ENCODE data around the gene GPC1. TPM values are rescaled to one million over a fixed set of nuclear protein-coding genes. Genes with fewer than 3 reads are reported as not detected.

Gene GPC1
- polyA plus RNA-seq, 1 experiment, result 46.8 TPM

GRCh38 chr2:240413813-240414429 is 21.5 kb upstream of the GPC1 start:
- Histone ChIP-seq H3K4me3 (ENCODE audit: low read depth, low read length) (no peak overlapping the region), H3K27me3 (ENCODE audit: control insufficient read depth, insufficient read depth, low read length) (peaks cover 4% of the 10 kb centered on the region), H3K9me3 (ENCODE audit: control insufficient read depth, insufficient read depth, low read length) (peaks cover 11% of the 10 kb centered on the region), H3K27ac (ENCODE audit: low read depth, low read length) (no peak overlapping the region)
- ChIA-PET POLR2A (no interaction called here), CTCF (no interaction called here)
- no peak for TF ChIP-seq CTCF (IDR thresholded peaks at IDR 0.05; ENCODE audit: low read depth, low read length)
- no peak for DNase-seq (ENCODE audit: low read depth, low spot score)

GRCh38 chr2:240416821-240417220 is 18.6 kb upstream of the GPC1 start:
- no peak for TF ChIP-seq CTCF (IDR thresholded peaks at IDR 0.05; ENCODE audit: low read depth, low read length)
- peaks cover 35% of the 10 kb centered on the region for H3K9me3 ChIP-seq (ENCODE audit: control insufficient read depth, insufficient read depth, low read length)
- H3K27ac ChIP-seq (ENCODE audit: low read depth, low read length), result no peak overlapping the region
- no peaks in the 10 kb centered on the region for H3K27me3 ChIP-seq (ENCODE audit: control insufficient read depth, insufficient read depth, low read length)
- ChIA-PET CTCF (interaction anchor here (0.6 to 1.2 kb wide), 3 partner anchors 20 to 185 kb away, joined by 3 read pairs; no protein-coding TSS in a partner anchor), POLR2A (no interaction called here)
- no peak overlapping the region for H3K4me3 ChIP-seq (ENCODE audit: low read depth, low read length)
- DNase-seq (ENCODE audit: low read depth, low spot score), result no peak

GRCh38 chr2:240418311-240418710 is 17.2 kb upstream of the GPC1 start:
- ChIA-PET POLR2A (no interaction called here), CTCF (no interaction called here)
- Histone ChIP-seq H3K9me3 (ENCODE audit: control insufficient read depth, insufficient read depth, low read length) (peaks cover 35% of the 10 kb centered on the region), H3K27ac (ENCODE audit: low read depth, low read length) (no peak overlapping the region), H3K27me3 (ENCODE audit: control insufficient read depth, insufficient read depth, low read length) (no peaks in the 10 kb centered on the region), H3K4me3 (ENCODE audit: low read depth, low read length) (no peak overlapping the region)
- no peak for DNase-seq (ENCODE audit: low read depth, low spot score)
- TF ChIP-seq CTCF (IDR thresholded peaks at IDR 0.05; ENCODE audit: low read depth, low read length), result no peak

- H3K27me3 ChIP-seq (ENCODE audit: control insufficient read depth, insufficient read depth, low read length), result no peaks in the 10 kb centered on the region
- no peak overlapping the region for H3K4me3 ChIP-seq (ENCODE audit: low read depth, low read length)
- DNase-seq (ENCODE audit: low read depth, low spot score), result no peak
- ChIA-PET POLR2A (no interaction called here), CTCF (no interaction called here)
- H3K9me3 ChIP-seq (ENCODE audit: control insufficient read depth, insufficient read depth, low read length), result peaks cover 39% of the 10 kb centered on the region
- no peak overlapping the region for H3K27ac ChIP-seq (ENCODE audit: low read depth, low read length)
- TF ChIP-seq CTCF (IDR thresholded peaks at IDR 0.05; ENCODE audit: low read depth, low read length), result no peak
These were observed 16.2 kb upstream of the GPC1 start for GRCh38 chr2:240419271-240419670.

- CTCF ChIA-PET, result no interaction called here
These were observed 15.7 kb upstream of the GPC1 start for GRCh38 chr2:240419723-240420122.

More at GRCh38 chr2:240419723-240420122, 15.7 kb upstream of the GPC1 start:
- TF ChIP-seq CTCF (IDR thresholded peaks at IDR 0.05; ENCODE audit: low read depth, low read length), result no peak
- no peak for DNase-seq (ENCODE audit: low read depth, low spot score)
- no peaks in the 10 kb centered on the region for H3K27me3 ChIP-seq (ENCODE audit: control insufficient read depth, insufficient read depth, low read length)
- POLR2A ChIA-PET, result no interaction called here
- no peak overlapping the region for H3K4me3 ChIP-seq (ENCODE audit: low read depth, low read length)
- no peak overlapping the region for H3K27ac ChIP-seq (ENCODE audit: low read depth, low read length)
- H3K9me3 ChIP-seq (ENCODE audit: control insufficient read depth, insufficient read depth, low read length), result peaks cover 41% of the 10 kb centered on the region

All from AG04450 (cell line).